Liver (tissue), 9 donors: Measurements from ENCODE around the gene NXPH4. TPM values are rescaled to one million over a fixed set of nuclear protein-coding genes. Genes with fewer than 3 reads are reported as not detected.

ENCODE experiments used
- DNase-seq: peaks from one replicate; pipeline ENCODE4 v3.0.0-alpha.2; 2017; ENCODE audit warnings: low spot score
- H3K27ac ChIP-seq, 2 donors: one replicate each; pipeline ENCODE4 v1.7.0; 2013; ENCODE audit warnings: inconsistent platforms in 2 of 2, low read length in 2 of 2, control low read depth in 1 of 2, low read depth in 1 of 2, mild to moderate bottlenecking in 1 of 2
- H3K27me3 ChIP-seq, 4 donors: one replicate each; pipeline versions ENCODE4 v1.6.1 to v1.7.0; 2013; ENCODE audit warnings: low read length in 3 of 4, inconsistent platforms in 1 of 4, mild to moderate bottlenecking in 1 of 4, moderate library complexity in 1 of 4; ENCODE audit not compliant: control insufficient read depth in 4 of 4, insufficient read depth in 4 of 4
- H3K36me3 ChIP-seq, 4 donors: one replicate each; pipeline versions ENCODE4 v1.6.1 to v1.7.0; 2013; ENCODE audit warnings: low read length in 3 of 4, mild to moderate bottlenecking in 3 of 4, low read depth in 1 of 4, moderate library complexity in 1 of 4; ENCODE audit not compliant: control insufficient read depth in 4 of 4, insufficient read depth in 3 of 4
- H3K4me1 ChIP-seq, 4 donors: one replicate each; pipeline versions ENCODE4 v1.6.1 to v1.7.0; 2013; ENCODE audit warnings: low read length in 3 of 4, mild to moderate bottlenecking in 3 of 4, moderate library complexity in 1 of 4; ENCODE audit not compliant: control insufficient read depth in 4 of 4, insufficient read depth in 4 of 4
- H3K4me3 ChIP-seq, 3 donors: one replicate each; pipeline versions ENCODE4 v1.6.1 to v1.7.0; 2013; ENCODE audit warnings: low read length in 3 of 3, control low read depth in 1 of 3, low read depth in 1 of 3, mild to moderate bottlenecking in 1 of 3
- H3K9ac ChIP-seq, 2 donors: one replicate each; pipeline ENCODE4 v1.7.0; 2013; ENCODE audit warnings: low read length in 2 of 2, mild to moderate bottlenecking in 2 of 2, moderate library complexity in 2 of 2, control low read depth in 1 of 2, low read depth in 1 of 2
- H3K9me3 ChIP-seq, 4 donors: one replicate each; pipeline versions ENCODE4 v1.6.1 to v1.7.0; 2013; ENCODE audit warnings: low read length in 3 of 4; ENCODE audit not compliant: control insufficient read depth in 4 of 4
- ATF3 ChIP-seq: IDR thresholded peaks from 2 replicates; pipeline ENCODE4 v1.6.1; 2016; ENCODE audit warnings: antibody characterized with exemption
- CTCF ChIP-seq: fragments of 150-350 bp; IDR thresholded peaks from 2 replicates; pipeline ENCODE4 v1.5.1; 2017; ENCODE audit warnings: improper control_type of control experiment, low read depth, low read length; ENCODE audit not compliant: missing input control
- EGR1 ChIP-seq, 2 donors: IDR thresholded peaks; 2 replicates each; pipeline ENCODE4 v1.6.1; 2016 to 2018; ENCODE audit warnings: antibody characterized with exemption in 2 of 2, low read depth in 2 of 2
- FOXA1 ChIP-seq: IDR thresholded peaks from 2 replicates; pipeline ENCODE4 v1.6.1; 2016; ENCODE audit warnings: antibody characterized with exemption
- GABPA ChIP-seq, 2 donors: IDR thresholded peaks in 1 of 2; conservative IDR thresholded peaks in 1 of 2; 2 replicates each; pipeline ENCODE4 v1.6.1; 2016; ENCODE audit warnings: antibody characterized with exemption in 2 of 2, mild to moderate bottlenecking in 1 of 2, moderate library complexity in 1 of 2
- JUND ChIP-seq, 2 donors: IDR thresholded peaks; 2 replicates each; pipeline ENCODE4 v1.6.1; 2016; ENCODE audit warnings: antibody characterized with exemption in 2 of 2
- MAX ChIP-seq: IDR thresholded peaks from 2 replicates; pipeline ENCODE4 v1.6.1; 2016; ENCODE audit warnings: antibody characterized with exemption
- NR2F2 ChIP-seq: IDR thresholded peaks from 2 replicates; pipeline ENCODE4 v1.6.1; 2016; ENCODE audit warnings: antibody characterized with exemption
- RAD21 ChIP-seq, 2 donors: IDR thresholded peaks; 2 replicates each; pipeline ENCODE4 v1.6.1; 2016; ENCODE audit warnings: antibody characterized with exemption in 2 of 2, mild to moderate bottlenecking in 2 of 2
- REST ChIP-seq: IDR thresholded peaks from 2 replicates; pipeline ENCODE4 v1.6.1; 2016; ENCODE audit warnings: antibody characterized with exemption, mild to moderate bottlenecking
- SP1 ChIP-seq: IDR thresholded peaks from 2 replicates; pipeline ENCODE4 v1.6.1; 2018; ENCODE audit warnings: antibody characterized with exemption, mild to moderate bottlenecking
- YY1 ChIP-seq: IDR thresholded peaks from 2 replicates; pipeline ENCODE4 v1.6.1; 2016; ENCODE audit warnings: antibody characterized with exemption, mild to moderate bottlenecking
- ZBTB33 ChIP-seq: IDR thresholded peaks from 2 replicates; pipeline ENCODE4 v1.6.1; 2016; ENCODE audit warnings: antibody characterized with exemption
- WGBS: extraction: QIAGEN DNeasy Blood & Tissue Kit; methylation state at CpG from one replicate; pipeline ENCODE4 v1.1.7; 2013; 5-methylcytosine and 5-hydroxymethylcytosine counted together
- polyA plus RNA-seq, 2 donors: library from polyadenylated mRNA; stranded (reverse) in 1 of 2; unstranded in 1 of 2; fragments of 200-250 nt in 1 of 2; fragments of >200 nt in 1 of 2; fragmentation: Nextera tagmentation in 1 of 2; extraction: Ambion mirVana in 1 of 2; gene quantifications; one replicate each; pipeline versions ENCODE4 v1.2.1 to v1.2.3, GENCODE V29; 2013 to 2015
- total RNA-seq, 2 donors: library from RNA; depleted of rRNA; stranded (reverse); fragments of >200 nt; gene quantifications; one replicate each; pipeline ENCODE4 v1.2.3, GENCODE V29; 2014
- donor health status: healthy.
- donor health status: healthy.
- donor health status: healthy.
- donor health status: healthy.
- donor health status: healthy.

The NXPH4 gene
- total and polyA plus RNA-seq, 4 donors, result 0.15 TPM; not detected in 3

GRCh38 chr12:57210461-57210860 is 6.1 kb upstream of the NXPH4 start (continued):
- no peak for TF ChIP-seq CTCF
- TF ChIP-seq ATF3, result no peak

DNA sequence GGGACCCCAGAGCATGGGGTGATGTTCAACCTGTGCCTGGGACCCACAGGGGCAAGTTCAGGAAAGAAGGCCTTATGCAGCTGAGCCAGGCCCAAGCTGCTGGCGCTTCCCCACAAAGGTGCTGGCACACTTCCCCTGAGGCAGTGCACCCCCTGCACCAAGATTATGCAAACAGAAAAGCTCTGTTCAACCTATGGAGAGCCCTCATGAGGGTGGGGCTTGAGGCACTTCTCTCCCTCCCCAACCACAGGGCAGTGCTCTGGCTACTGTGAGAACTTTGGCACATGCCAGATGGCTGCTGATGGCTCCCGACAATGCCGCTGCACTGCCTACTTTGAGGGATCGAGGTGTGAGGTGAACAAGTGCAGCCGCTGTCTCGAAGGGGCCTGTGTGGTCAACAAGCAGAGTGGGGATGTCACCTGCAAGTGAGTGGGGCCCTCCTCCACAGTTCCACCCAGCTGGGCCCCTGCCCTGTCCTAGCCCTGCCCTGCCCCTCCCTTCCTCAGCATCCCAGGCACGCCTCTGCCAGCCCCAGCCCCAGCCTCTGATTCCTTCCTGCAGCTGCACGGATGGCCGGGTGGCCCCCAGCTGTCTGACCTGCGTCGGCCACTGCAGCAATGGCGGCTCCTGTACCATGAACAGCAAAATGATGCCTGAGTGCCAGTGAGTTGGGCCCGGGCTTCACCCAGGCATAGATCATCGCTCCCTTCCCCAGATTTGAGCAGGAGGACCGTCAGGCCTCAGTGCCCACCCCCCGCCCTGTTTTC is 5.5 kb upstream of the NXPH4 start:
- Histone ChIP-seq H3K36me3 (peaks cover 27 to 63% (median 29%) of the 10 kb centered on the region in 4 donors), H3K27ac (no peak overlapping the region)
- 89% methylated on average over 16 of the region's 16 CpGs for WGBS

More for the DNA sequence above, 5.5 kb upstream of the NXPH4 start:
- H3K4me1 ChIP-seq, result peaks cover 0 to 10% (median 2%) of the 10 kb centered on the region in 4 donors
- H3K4me3 ChIP-seq, result no peak overlapping the region
- no peak overlapping the region for H3K9ac ChIP-seq
- peaks cover 0 to 3% (median 0%) of the 10 kb centered on the region in 4 donors for H3K27me3 ChIP-seq
- TF ChIP-seq MAX (no peak), GABPA (IDR thresholded peaks at IDR 0.05 in 1 of 2, conservative IDR thresholded peaks at IDR 0.05 in 1 of 2) (no peak), NR2F2 (no peak), FOXA1 (no peak), JUND (IDR thresholded peaks at IDR 0.05) (no peak), SP1 (no peak), EGR1 (IDR thresholded peaks at IDR 0.05; ENCODE audit: low read depth in 2 of 2) (no peak), RAD21 (IDR thresholded peaks at IDR 0.05) (no peak), CTCF (no peak), ZBTB33 (no peak), REST (no peak), YY1 (no peak), ATF3 (no peak)
- no peak for DNase-seq
- no peaks in the 10 kb centered on the region for H3K9me3 ChIP-seq
